ENCODE measurements around the gene NTM.

DNA sequence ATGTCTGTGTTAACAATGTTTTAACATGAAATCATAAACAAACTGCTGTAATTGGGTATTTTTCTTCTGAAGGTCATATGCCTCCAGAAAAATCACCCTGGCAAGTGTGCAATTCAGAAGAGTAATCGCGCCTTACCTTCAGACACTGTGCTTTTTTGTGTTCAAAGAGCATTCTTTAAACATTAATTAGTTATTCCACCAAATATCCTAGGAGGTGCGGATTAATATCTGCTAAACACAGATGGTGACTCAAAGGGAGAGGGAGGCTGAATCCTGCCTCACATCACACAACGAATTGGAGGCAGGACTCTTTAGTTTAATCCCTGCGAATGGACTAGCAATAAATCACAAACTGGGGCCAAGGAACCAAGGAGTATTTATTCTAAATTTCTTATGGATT is 213.0 kb downstream of the NTM start:
- no peak for TF ChIP-seq POLR2A (IDR thresholded peaks at IDR 0.05)
- TF ChIP-seq, protein P1, sequence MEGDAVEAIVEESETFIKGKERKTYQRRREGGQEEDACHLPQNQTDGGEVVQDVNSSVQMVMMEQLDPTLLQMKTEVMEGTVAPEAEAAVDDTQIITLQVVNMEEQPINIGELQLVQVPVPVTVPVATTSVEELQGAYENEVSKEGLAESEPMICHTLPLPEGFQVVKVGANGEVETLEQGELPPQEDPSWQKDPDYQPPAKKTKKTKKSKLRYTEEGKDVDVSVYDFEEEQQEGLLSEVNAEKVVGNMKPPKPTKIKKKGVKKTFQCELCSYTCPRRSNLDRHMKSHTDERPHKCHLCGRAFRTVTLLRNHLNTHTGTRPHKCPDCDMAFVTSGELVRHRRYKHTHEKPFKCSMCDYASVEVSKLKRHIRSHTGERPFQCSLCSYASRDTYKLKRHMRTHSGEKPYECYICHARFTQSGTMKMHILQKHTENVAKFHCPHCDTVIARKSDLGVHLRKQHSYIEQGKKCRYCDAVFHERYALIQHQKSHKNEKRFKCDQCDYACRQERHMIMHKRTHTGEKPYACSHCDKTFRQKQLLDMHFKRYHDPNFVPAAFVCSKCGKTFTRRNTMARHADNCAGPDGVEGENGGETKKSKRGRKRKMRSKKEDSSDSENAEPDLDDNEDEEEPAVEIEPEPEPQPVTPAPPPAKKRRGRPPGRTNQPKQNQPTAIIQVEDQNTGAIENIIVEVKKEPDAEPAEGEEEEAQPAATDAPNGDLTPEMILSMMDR (IDR thresholded peaks at IDR 0.05), result no peak
